ENCODE measurements around the gene FUCA2. TPM values are rescaled to one million over a fixed set of nuclear protein-coding genes. Genes with fewer than 3 reads are reported as not detected.

FUCA2 gene
- total RNA-seq, 1 donor from 2014 or later, result 58.7 TPM

- no peaks in the 10 kb centered on the region for H3K36me3 Mint-ChIP-seq (ENCODE audit: unreplicated experiment)
- no peak for DNase-seq (ENCODE audit: extremely low spot score, unreplicated experiment)
- no peak overlapping the region for H3K4me3 Mint-ChIP-seq (ENCODE audit: unreplicated experiment)
- H3K9me3 Mint-ChIP-seq (ENCODE audit: unreplicated experiment), result no peaks in the 10 kb centered on the region
- peaks cover 26% of the 10 kb centered on the region for H3K4me1 Mint-ChIP-seq (ENCODE audit: unreplicated experiment)
- TF ChIP-seq CTCF (IDR thresholded peaks at IDR 0.05), result no peak
- H3K27ac Mint-ChIP-seq (ENCODE audit: unreplicated experiment), result no peak overlapping the region
- no peaks in the 10 kb centered on the region for H3K27me3 Mint-ChIP-seq (ENCODE audit: unreplicated experiment)
Measured at GRCh38 chr6:143546599-143546998, 35.1 kb upstream of the FUCA2 start.

- no peaks in the 10 kb centered on the region for H3K27me3 Mint-ChIP-seq (ENCODE audit: unreplicated experiment)
- no peak for TF ChIP-seq CTCF (IDR thresholded peaks at IDR 0.05)
- no peaks in the 10 kb centered on the region for H3K9me3 Mint-ChIP-seq (ENCODE audit: unreplicated experiment)
- no peak for DNase-seq (ENCODE audit: extremely low spot score, unreplicated experiment)
- H3K36me3 Mint-ChIP-seq (ENCODE audit: unreplicated experiment), result no peaks in the 10 kb centered on the region
- peaks cover 28% of the 10 kb centered on the region for H3K4me1 Mint-ChIP-seq (ENCODE audit: unreplicated experiment)
- H3K4me3 Mint-ChIP-seq (ENCODE audit: unreplicated experiment), result no peak overlapping the region
- no peak overlapping the region for H3K27ac Mint-ChIP-seq (ENCODE audit: unreplicated experiment)
Measured at GRCh38 chr6:143545976-143546547, 34.5 kb upstream of the FUCA2 start.

- Mint-ChIP-seq H3K9me3 (ENCODE audit: unreplicated experiment) (no peaks in the 10 kb centered on the region), H3K4me1 (ENCODE audit: unreplicated experiment) (peaks cover 36% of the 10 kb centered on the region)
Measured at GRCh38 chr6:143545165-143545564, 33.6 kb upstream of the FUCA2 start.

GRCh38 chr6:143544011-143544696, 32.6 kb upstream of the FUCA2 start:
- TF ChIP-seq CTCF (IDR thresholded peaks at IDR 0.05), result no peak
- no peak overlapping the region for H3K27ac Mint-ChIP-seq (ENCODE audit: unreplicated experiment)

More at GRCh38 chr6:143545165-143545564, 33.6 kb upstream of the FUCA2 start:
- Mint-ChIP-seq H3K27me3 (ENCODE audit: unreplicated experiment) (no peaks in the 10 kb centered on the region), H3K36me3 (ENCODE audit: unreplicated experiment) (no peaks in the 10 kb centered on the region), H3K27ac (ENCODE audit: unreplicated experiment) (no peak overlapping the region), H3K4me3 (ENCODE audit: unreplicated experiment) (no peak overlapping the region)
- TF ChIP-seq CTCF (IDR thresholded peaks at IDR 0.05), result no peak
- no peak for DNase-seq (ENCODE audit: extremely low spot score, unreplicated experiment)

GRCh38 chr6:143543435-143543834, 31.9 kb upstream of the FUCA2 start:
- no peaks in the 10 kb centered on the region for H3K36me3 Mint-ChIP-seq (ENCODE audit: unreplicated experiment)
- H3K27me3 Mint-ChIP-seq (ENCODE audit: unreplicated experiment), result no peaks in the 10 kb centered on the region
- no peak overlapping the region for H3K4me3 Mint-ChIP-seq (ENCODE audit: unreplicated experiment)
- TF ChIP-seq CTCF (IDR thresholded peaks at IDR 0.05), result no peak
- DNase-seq (ENCODE audit: extremely low spot score, unreplicated experiment), result no peak
- H3K4me1 Mint-ChIP-seq (ENCODE audit: unreplicated experiment), result peaks cover 34% of the 10 kb centered on the region
- H3K27ac Mint-ChIP-seq (ENCODE audit: unreplicated experiment), result peak overlapping the region; percentile 0
- H3K9me3 Mint-ChIP-seq (ENCODE audit: unreplicated experiment), result no peaks in the 10 kb centered on the region

More at GRCh38 chr6:143544011-143544696, 32.6 kb upstream of the FUCA2 start:
- DNase-seq (ENCODE audit: extremely low spot score, unreplicated experiment), result no peak
- Mint-ChIP-seq H3K27me3 (ENCODE audit: unreplicated experiment) (no peaks in the 10 kb centered on the region), H3K36me3 (ENCODE audit: unreplicated experiment) (no peaks in the 10 kb centered on the region), H3K4me1 (ENCODE audit: unreplicated experiment) (peaks cover 37% of the 10 kb centered on the region), H3K4me3 (ENCODE audit: unreplicated experiment) (no peak overlapping the region), H3K9me3 (ENCODE audit: unreplicated experiment) (no peaks in the 10 kb centered on the region)
